GM12878 (cell line): ENCODE measurements around the gene EMID1. TPM values are rescaled to one million over a fixed set of nuclear protein-coding genes. Genes with fewer than 3 reads are reported as not detected.

Experiments used
- ATAC-seq: fragments of 200-7000 bp; cut with Tn5 transposase; 3 replicates; pipeline ENCODE4 v1.9.1; 2020; ENCODE audit warnings: mild to moderate bottlenecking, moderate library complexity
- BruUV-seq: library from RNA; stranded (reverse); fragments of 400-500 nt; replicated peaks from 2 replicates; lab custom pipeline; 2021; lab: Mats Ljungman, UMichigan
- CTCF ChIA-PET: fragments of 300-600 bp; sonication (Branson Sonifier 250); formaldehyde crosslinking; extraction: SDS; loops from one replicate; lab custom pipeline; 2021; ENCODE audit warnings: inconsistent platforms; lab: Yijun Ruan, JAX
- POLR2A ChIA-PET: fragments of 350-600 bp; formaldehyde crosslinking; extraction: SDS; loops from one replicate; lab custom pipeline; 2021; ENCODE audit warnings: inconsistent platforms; lab: Charles Lee
- RAD21 ChIA-PET: fragments of 300-600 bp; sonication (Branson Sonifier 250); formaldehyde crosslinking; loops from one replicate; lab custom pipeline; 2023; ENCODE audit warnings: antibody characterized with exemption; ENCODE audit not compliant: unreplicated experiment; lab: Charles Lee
- SMC1A ChIA-PET: fragments of 300-600 bp; sonication (Branson Sonifier 250); formaldehyde crosslinking; loops from one replicate; lab custom pipeline; 2023; ENCODE audit not compliant: unreplicated experiment, uncharacterized antibody; lab: Charles Lee
- DNase-seq: peaks from one replicate; pipeline ENCODE4 v3.0.0-alpha.2; 2011; ENCODE audit warnings: low read depth, low spot score
- FAIRE-seq: peaks from 3 replicates; lab custom pipeline; 2011; peaks lifted over from hg19 to GRCh38; lab: Jason Lieb, UNC
- H2AFZ ChIP-seq: 2 replicates; pipeline ENCODE4 v1.6.0; 2011; ENCODE audit warnings: low read depth, low read length, control low read depth; ENCODE audit not compliant: control insufficient read depth
- H3K27ac ChIP-seq: 2 replicates; pipeline ENCODE4 v1.5.1; 2011; ENCODE audit warnings: control low read depth; ENCODE audit not compliant: control insufficient read depth, insufficient read depth
- H3K27me3 ChIP-seq, 2 experiments: replicated peaks in 1 of 2; 2 replicates each; pipeline versions ENCODE4 v1.6.0 to v1.6.1; 2011; ENCODE audit warnings: low read length in 1 of 2; ENCODE audit not compliant: control insufficient read depth in 2 of 2, insufficient read depth in 2 of 2
- H3K36me3 ChIP-seq, 2 experiments: 2 replicates each; pipeline ENCODE4 v1.5.1; 2011; ENCODE audit warnings: low read length in 1 of 2; ENCODE audit not compliant: control insufficient read depth in 2 of 2, insufficient read depth in 2 of 2
- H3K4me1 ChIP-seq: 2 replicates; pipeline ENCODE4 v1.6.1; 2011; ENCODE audit warnings: mild to moderate bottlenecking, low read length, moderate library complexity, mixed read lengths; ENCODE audit not compliant: control insufficient read depth, insufficient read depth
- H3K4me2 ChIP-seq: 2 replicates; pipeline ENCODE4 v1.6.0; 2011; ENCODE audit warnings: control low read depth; ENCODE audit not compliant: control insufficient read depth, insufficient read depth
- H3K4me3 ChIP-seq: fragments of 200-600 bp; sonication (generic); 2 replicates; pipeline ENCODE4 v1.5.1; 2016
- H3K79me2 ChIP-seq: 2 replicates; pipeline ENCODE4 v1.6.0; 2011; ENCODE audit warnings: low read length; ENCODE audit not compliant: control insufficient read depth, insufficient read depth
- H3K9ac ChIP-seq: 2 replicates; pipeline ENCODE4 v1.8.0; 2011; ENCODE audit warnings: low read length, control low read depth, mixed read lengths; ENCODE audit not compliant: control insufficient read depth, insufficient read depth
- H3K9me3 ChIP-seq: replicated peaks from 3 replicates; pipeline ENCODE4 v1.5.1; 2011; ENCODE audit warnings: mild to moderate bottlenecking, low read length; ENCODE audit not compliant: control insufficient read depth, insufficient read depth
- H4K20me1 ChIP-seq: 2 replicates; pipeline ENCODE4 v1.6.0; 2011; ENCODE audit not compliant: control insufficient read depth, insufficient read depth
- ATF7 ChIP-seq: fragments of 450-650 bp; IDR thresholded peaks from 2 replicates; pipeline ENCODE4 v1.6.1; 2016; ENCODE audit warnings: low read depth, mild to moderate bottlenecking
- FOXM1 ChIP-seq: IDR thresholded peaks from 2 replicates; pipeline ENCODE4 v1.6.1; 2012; ENCODE audit warnings: low read depth, mild to moderate bottlenecking, inconsistent platforms, low read length, moderate library complexity
- GABPA ChIP-seq: IDR thresholded peaks from 2 replicates; pipeline ENCODE4 v1.6.1; 2014; ENCODE audit warnings: antibody characterized with exemption, low read depth, mild to moderate bottlenecking, inconsistent platforms
- JUNB ChIP-seq: IDR thresholded peaks from 2 replicates; pipeline ENCODE4 v1.6.1; 2016; ENCODE audit warnings: antibody characterized with exemption, mild to moderate bottlenecking
- JUND ChIP-seq: IDR thresholded peaks from 2 replicates; pipeline ENCODE4 v1.6.1; 2012; ENCODE audit warnings: low read depth, mild to moderate bottlenecking, low read length, improper control_type of control experiment, moderate library complexity
- NFXL1 ChIP-seq: fragments of 450-650 bp; IDR thresholded peaks from 2 replicates; pipeline ENCODE4 v1.6.1; 2017; ENCODE audit warnings: antibody characterized with exemption, mild to moderate bottlenecking, borderline replicate concordance
- WGBS: methylation state at CpG from one replicate; pipeline ENCODE4 v1.1.6; 2016; ENCODE audit warnings: low lambda C conversion rate; ENCODE audit not compliant: insufficient replicate concordance, insufficient coverage; ENCODE audit errors: missing lambda C conversion rate; 5-methylcytosine and 5-hydroxymethylcytosine counted together
- in situ Hi-C: fragments of 300-500 bp; cut with MboI; formaldehyde crosslinking; loops from 9 replicates; pipeline ENCODE4 v1.14.3; 2018; ENCODE audit warnings: mixed read lengths
- intact Hi-C: fragments of 100-400 bp; cut with micrococcal nuclease; formaldehyde crosslinking; loops from one replicate; pipeline ENCODE4 v1.14.2; 2022; ENCODE audit not compliant: unreplicated experiment
- polyA plus RNA-seq, 11 experiments: library from polyadenylated mRNA; depleted of rRNA in 4 of 11; unstranded in 6 of 11; stranded (reverse) in 5 of 11; fragments of >200 nt; fragmentation: Nextera tagmentation in 4 of 11; fragmentation: Illumina TruSeq in 1 of 11; extraction: Ambion mirVana in 4 of 11; extraction: Trizol in 1 of 11; gene quantifications; 1 replicate in 1 of 11; 2 replicates in 10 of 11; pipeline versions ENCODE4 v1.2.1 to v1.2.3, GENCODE V29; 2011 to 2016; ENCODE audit warnings: inconsistent platforms in 2 of 11, missing spikeins in 2 of 11, low read depth in 1 of 11
- total RNA-seq, 4 experiments: library from RNA; depleted of rRNA in 3 of 4; stranded (reverse); fragments of >200 nt in 3 of 4; fragmentation: Illumina TruSeq in 1 of 4; extraction: Trizol in 1 of 4; gene quantifications; 2 replicates each; pipeline versions ENCODE4 v1.2.1 to v1.2.3, GENCODE V29; 2013 to 2021
- TF ChIP-seq, protein P1 (sequence below): fragments of 450-650 bp; IDR thresholded peaks from 2 replicates; pipeline ENCODE4 v1.6.1; 2017; ENCODE audit warnings: antibody characterized with exemption, mild to moderate bottlenecking, moderate library complexity
- TF ChIP-seq, protein P2 (sequence below): IDR thresholded peaks from 2 replicates; pipeline ENCODE4 v1.6.1; 2012; ENCODE audit warnings: improper control_type of control experiment, low read depth, low read length; ENCODE audit not compliant: insufficient replicate concordance

The EMID1 gene
- total and polyA plus RNA-seq, 10 of the 15 experiments (the other 5 are each of a cell fraction or from before 2014, with no cell fraction given), result 1.2 to 60.3 (median 12.0) TPM

DNA sequence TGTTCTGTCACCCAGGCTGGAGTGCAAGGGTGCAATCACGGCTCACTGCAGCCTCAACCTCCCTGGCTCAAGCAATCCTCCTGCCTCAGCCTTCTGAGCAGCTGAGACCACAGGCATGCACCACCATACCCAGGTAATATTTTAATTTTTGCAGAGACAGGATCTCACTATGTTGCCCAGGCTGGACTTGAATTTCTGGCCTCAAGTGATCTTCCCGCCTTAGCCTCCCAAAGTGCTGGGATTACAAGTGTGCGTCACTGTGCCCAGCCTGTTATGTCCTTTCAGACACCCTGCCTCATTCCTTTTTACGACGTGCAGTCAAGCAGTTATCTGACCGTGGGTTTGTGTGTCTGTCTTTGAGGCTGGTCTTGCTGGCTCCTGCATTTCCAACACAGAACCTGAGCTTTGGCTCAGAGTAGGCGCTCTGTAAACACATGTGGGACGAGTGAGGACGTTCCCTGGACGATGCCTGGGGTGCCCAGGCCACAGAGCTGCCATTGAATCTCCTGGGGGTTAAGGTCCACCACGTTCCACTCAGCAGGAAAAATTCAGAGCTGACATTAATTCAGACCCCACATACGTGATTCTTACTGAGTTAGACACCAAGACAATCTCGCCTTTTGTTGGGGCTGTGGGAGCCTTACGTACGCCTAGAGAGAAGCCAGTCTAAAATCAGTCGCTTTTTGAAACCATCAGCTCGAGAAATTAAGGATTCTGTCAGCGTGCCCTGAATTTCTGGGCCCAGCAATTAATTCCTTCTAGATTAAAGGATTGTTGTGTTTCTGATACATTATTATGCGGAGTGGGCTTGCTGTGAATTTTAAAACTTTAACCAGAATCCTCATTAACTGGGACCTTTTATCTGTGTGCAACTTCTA lies 21.5 kb upstream of the EMID1 start (continued):
- TF ChIP-seq, protein P1, sequence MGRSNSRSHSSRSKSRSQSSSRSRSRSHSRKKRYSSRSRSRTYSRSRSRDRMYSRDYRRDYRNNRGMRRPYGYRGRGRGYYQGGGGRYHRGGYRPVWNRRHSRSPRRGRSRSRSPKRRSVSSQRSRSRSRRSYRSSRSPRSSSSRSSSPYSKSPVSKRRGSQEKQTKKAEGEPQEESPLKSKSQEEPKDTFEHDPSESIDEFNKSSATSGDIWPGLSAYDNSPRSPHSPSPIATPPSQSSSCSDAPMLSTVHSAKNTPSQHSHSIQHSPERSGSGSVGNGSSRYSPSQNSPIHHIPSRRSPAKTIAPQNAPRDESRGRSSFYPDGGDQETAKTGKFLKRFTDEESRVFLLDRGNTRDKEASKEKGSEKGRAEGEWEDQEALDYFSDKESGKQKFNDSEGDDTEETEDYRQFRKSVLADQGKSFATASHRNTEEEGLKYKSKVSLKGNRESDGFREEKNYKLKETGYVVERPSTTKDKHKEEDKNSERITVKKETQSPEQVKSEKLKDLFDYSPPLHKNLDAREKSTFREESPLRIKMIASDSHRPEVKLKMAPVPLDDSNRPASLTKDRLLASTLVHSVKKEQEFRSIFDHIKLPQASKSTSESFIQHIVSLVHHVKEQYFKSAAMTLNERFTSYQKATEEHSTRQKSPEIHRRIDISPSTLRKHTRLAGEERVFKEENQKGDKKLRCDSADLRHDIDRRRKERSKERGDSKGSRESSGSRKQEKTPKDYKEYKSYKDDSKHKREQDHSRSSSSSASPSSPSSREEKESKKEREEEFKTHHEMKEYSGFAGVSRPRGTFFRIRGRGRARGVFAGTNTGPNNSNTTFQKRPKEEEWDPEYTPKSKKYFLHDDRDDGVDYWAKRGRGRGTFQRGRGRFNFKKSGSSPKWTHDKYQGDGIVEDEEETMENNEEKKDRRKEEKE, result no peak
- TF ChIP-seq GABPA (no peak), JUND (no peak)

DNA sequence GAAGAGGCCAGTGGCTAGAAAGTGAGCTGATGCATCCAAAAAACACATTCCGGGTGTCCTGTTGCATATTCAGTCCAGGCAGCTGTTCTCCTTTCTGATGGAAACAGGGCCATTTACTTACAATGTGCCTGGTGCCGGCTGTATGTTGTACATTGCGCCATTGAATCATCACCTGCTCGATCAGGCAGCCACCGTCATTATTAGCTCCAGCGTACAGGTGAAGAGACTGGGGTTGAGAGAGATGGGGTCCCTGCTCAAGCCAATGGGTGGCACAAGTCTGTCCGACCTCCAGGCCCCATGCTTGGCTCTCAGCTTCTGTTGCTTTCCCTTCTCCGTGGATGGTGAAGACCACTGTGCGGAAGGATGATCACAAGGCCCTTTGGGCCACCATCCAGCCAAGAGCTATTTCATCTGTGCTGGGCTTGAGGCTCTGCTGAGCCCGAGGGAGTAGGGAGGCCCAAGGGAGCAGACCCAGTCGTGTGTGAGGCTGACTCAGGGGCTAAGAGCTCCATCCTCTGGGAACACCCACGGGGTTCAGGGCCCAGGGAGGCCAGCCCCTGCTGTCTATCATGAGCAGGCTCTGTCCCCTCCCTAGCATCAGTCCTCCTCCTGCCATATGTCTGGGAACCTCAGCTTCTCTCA lies 20.7 kb upstream of the EMID1 start:
- BruUV-seq, result no TSS peak
- intact Hi-C loops, result no loop called here
- Histone ChIP-seq H3K36me3 (no peaks in the 10 kb centered on the region), H3K4me3 (no peak overlapping the region), H3K27me3 (no peaks in the 10 kb centered on the region), H3K4me2 (no peak overlapping the region), H3K9ac (no peak overlapping the region), H4K20me1 (no peaks in the 10 kb centered on the region), H3K9me3 (no peaks in the 10 kb centered on the region), H3K27ac (no peak overlapping the region), H3K4me1 (no peaks in the 10 kb centered on the region), H3K79me2 (no peaks in the 10 kb centered on the region), H2AFZ (no peak overlapping the region)
- in situ Hi-C loops, result no loop called here
- ChIA-PET RAD21 (interaction anchor here (0.9 to 1.2 kb wide), 2 partner anchors 17 to 18 kb away, joined by 3 to 4 read pairs; no protein-coding TSS in a partner anchor), SMC1A (interaction anchor here (0.8 to 1.8 kb wide), 3 partner anchors 8 to 16 kb away, joined by 3 to 5 read pairs (median 4); no protein-coding TSS in a partner anchor), CTCF (interaction anchor here (0.5 to 2.2 kb wide), 7 partner anchors 12 to 106 kb away, joined by 3 to 6 read pairs (median 3); no protein-coding TSS in a partner anchor), POLR2A (interaction anchor here (1.1 to 1.2 kb wide), 2 partner anchors 8 to 12 kb away, joined by 3 to 4 read pairs; no protein-coding TSS in a partner anchor)
- DNase-seq, result no peak
- WGBS, result 57% methylated on average over 12 of the region's 12 CpGs
- TF ChIP-seq ATF7 (no peak), JUNB (no peak), NFXL1 (no peak), FOXM1 (no peak)
- TF ChIP-seq, protein P2, sequence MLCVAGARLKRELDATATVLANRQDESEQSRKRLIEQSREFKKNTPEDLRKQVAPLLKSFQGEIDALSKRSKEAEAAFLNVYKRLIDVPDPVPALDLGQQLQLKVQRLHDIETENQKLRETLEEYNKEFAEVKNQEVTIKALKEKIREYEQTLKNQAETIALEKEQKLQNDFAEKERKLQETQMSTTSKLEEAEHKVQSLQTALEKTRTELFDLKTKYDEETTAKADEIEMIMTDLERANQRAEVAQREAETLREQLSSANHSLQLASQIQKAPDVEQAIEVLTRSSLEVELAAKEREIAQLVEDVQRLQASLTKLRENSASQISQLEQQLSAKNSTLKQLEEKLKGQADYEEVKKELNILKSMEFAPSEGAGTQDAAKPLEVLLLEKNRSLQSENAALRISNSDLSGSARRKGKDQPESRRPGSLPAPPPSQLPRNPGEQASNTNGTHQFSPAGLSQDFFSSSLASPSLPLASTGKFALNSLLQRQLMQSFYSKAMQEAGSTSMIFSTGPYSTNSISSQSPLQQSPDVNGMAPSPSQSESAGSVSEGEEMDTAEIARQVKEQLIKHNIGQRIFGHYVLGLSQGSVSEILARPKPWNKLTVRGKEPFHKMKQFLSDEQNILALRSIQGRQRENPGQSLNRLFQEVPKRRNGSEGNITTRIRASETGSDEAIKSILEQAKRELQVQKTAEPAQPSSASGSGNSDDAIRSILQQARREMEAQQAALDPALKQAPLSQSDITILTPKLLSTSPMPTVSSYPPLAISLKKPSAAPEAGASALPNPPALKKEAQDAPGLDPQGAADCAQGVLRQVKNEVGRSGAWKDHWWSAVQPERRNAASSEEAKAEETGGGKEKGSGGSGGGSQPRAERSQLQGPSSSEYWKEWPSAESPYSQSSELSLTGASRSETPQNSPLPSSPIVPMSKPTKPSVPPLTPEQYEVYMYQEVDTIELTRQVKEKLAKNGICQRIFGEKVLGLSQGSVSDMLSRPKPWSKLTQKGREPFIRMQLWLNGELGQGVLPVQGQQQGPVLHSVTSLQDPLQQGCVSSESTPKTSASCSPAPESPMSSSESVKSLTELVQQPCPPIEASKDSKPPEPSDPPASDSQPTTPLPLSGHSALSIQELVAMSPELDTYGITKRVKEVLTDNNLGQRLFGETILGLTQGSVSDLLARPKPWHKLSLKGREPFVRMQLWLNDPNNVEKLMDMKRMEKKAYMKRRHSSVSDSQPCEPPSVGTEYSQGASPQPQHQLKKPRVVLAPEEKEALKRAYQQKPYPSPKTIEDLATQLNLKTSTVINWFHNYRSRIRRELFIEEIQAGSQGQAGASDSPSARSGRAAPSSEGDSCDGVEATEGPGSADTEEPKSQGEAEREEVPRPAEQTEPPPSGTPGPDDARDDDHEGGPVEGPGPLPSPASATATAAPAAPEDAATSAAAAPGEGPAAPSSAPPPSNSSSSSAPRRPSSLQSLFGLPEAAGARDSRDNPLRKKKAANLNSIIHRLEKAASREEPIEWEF, result no peak
- no peak for ATAC-seq
- FAIRE-seq, result no peak
